ENCODE results near the gene CD81. TPM values are rescaled to one million over a fixed set of nuclear protein-coding genes. Genes with fewer than 3 reads are reported as not detected.

Gene CD81
- total RNA-seq, 1 donor from 2014 or later, result 746 TPM

DNA sequence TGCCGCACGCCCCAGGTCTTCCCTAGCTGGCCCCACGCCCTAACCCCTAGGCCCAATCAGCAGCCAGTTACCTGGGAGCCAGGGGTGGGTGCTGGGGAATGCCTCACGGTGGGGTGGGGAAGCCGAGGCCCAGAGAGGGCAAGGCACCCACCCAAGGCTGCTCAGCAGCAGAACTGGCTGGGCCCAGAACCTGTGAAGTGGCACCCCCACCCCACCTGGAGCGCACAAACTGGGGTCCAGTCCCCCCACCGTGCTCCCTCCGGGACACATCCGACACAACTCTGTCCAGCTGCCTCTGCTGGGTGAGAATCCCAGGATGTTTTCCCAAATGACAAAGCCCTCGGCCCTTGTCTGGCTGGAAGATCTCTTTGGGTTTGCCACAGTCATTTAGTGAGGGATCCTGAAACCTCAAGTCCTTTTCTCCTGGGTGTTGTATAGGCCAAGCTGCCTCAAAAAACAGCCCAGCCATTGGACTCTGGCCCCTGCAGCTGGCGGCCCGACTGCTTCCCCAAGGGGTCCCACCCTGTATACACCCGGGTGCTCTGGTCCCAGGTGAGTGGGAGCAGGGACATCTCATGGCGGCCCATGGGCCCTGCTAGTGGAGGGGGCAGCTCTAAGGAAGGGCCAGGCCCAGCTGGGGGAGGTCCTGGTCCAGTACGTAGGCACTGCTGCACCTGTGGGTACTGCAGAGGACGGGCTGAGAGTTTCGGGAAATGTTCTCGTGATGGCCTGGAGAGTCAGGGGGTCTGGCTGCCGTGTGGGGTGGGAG lies 44.3 kb downstream of the CD81 start:
- no peak for DNase-seq (ENCODE audit: low spot score)

DNA sequence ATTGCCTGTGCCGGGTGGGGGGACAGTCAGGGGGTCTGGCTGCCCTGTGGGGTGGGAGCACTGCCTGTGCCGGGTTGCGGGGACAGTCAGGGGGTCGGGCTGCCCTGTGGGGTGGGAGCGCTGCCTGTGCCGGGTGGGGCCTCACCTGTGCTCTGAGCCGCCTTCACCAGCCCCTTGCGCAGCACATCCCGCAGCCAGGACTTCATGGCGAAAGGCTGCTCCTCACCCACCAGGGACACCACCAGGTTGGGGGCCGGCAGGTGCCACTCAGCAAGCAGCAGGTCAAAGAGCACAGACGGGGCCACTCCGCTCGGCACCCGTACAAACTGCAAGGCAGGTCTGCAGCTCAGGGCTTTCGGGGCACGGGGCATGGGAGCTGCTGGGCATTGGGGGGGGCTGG lies 44.9 kb downstream of the CD81 start:
- no peak for DNase-seq (ENCODE audit: low spot score)

- no peak for DNase-seq (ENCODE audit: low spot score)
Observed at GRCh38 chr11:2422461-2423156, 45.5 kb downstream of the CD81 start.

GRCh38 chr11:2423157-2424025 lies 46.3 kb downstream of the CD81 start:
- no peak for DNase-seq (ENCODE audit: low spot score)

DNA sequence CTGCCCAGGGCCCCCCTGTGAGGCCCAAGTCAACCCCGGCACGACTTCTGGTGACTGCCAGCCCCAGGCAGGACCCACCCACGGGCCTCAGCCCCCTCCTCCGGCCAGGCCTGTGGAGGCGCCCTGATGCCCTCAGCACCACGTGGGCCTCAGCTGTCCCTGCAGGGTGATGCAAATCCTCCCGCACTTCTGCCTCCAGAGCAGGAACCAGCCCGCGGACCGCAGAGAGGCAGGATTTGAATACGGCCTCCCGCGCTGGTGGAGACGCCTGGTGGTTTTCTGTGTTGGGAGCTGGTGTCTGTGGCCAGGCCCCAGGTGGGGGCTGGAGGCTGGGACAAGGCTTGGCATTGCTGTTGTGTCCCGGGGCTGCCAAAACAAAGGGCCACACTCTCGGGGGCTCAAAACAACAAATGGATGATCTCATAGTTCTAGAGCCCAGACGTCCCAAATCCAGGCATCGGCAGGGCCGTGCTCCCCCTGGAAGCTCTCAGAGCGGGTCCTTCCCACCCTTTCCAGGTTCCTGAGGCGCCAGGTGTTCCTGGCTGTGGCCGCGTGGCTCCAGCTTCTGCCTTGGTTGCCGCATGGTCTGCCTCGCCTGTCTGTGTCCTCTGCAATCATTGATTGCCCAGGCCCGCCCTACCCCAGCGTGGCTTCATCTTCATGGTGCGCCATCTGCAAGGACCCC lies 47.8 kb downstream of the CD81 start:
- no peak for DNase-seq (ENCODE audit: low spot score)

DNA sequence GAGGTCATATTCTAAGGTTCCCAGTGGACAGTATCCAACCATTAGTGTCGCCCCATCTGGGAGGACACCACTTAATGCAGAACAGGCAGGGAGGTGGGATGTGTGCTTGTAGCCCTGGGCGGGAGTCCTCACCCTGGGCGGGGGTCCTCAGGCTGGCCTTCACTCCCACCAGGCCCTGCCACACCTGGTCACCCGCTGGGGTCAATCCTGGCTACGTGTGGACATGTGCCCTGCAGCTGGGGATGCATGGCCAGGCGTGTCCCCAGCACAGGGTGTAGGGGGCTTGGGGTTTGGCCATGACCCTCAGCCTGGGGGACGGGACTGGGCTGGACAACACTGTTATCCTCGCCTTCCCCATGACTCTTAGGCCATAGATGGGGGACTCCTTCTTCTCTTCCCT lies 48.4 kb downstream of the CD81 start:
- DNase-seq (ENCODE audit: low spot score), result no peak

DNA sequence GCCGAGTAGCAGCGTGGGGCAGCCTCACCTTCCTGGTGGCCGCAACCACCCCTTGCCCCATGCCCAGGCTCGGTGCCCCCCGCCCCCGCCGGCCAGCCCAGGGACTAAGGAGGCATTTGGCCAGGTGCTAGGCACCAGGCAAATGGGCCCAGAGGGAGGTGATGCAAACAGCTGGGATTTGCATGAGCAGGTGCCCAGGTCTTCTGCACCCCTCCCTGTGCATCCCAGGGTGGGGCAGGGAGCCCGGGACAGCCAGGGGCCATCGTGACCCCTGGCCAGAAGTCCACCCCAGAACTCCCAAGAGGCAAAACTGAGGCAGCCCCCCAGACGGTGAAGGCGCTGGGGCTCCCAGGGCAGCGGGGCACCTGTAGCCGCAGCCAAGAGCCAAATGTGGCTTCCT lies 49.1 kb downstream of the CD81 start:
- no peak for DNase-seq (ENCODE audit: low spot score)

DNA sequence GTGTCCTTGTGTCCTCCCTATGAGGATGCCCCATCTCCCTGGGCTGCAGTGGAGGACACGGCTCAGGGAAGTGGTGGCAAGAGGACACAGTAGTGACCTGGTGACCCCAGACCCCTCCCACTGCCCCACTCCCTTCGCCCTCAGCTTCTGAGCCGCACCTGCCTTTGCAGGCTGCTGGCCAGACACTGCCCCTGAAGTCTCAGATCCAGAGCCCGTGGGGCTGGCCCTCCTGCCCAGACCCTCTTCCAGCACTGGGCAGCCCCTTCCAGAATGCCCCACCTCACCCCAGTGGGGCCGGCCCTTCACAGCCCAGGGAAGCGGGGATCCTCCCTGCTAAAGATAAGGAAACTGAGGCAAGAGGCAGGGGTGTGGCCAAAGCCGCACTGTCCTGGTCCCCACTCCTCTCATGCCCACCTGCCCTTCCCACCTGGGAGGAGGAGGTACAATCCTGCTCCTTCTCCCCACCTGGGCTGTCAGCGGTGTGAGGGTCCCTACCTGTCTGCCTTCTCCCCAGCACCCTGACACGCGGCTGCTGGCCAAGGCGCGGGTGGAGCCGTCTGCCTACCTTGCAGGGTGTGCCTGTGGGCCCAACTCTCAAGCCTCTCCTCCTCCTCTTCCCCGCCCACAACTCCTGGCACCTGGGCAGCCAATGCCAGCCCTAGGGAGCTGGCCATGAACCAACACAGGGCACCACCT lies 49.9 kb downstream of the CD81 start:
- DNase-seq (ENCODE audit: low spot score), result peak; percentile 52

- DNase-seq (ENCODE audit: low spot score), result no peak
Observed at GRCh38 chr11:2427721-2428321, 50.7 kb downstream of the CD81 start.

- peak; percentile 83 for DNase-seq (ENCODE audit: low spot score)
Observed at GRCh38 chr11:2428322-2428795, 51.2 kb downstream of the CD81 start.

DNA sequence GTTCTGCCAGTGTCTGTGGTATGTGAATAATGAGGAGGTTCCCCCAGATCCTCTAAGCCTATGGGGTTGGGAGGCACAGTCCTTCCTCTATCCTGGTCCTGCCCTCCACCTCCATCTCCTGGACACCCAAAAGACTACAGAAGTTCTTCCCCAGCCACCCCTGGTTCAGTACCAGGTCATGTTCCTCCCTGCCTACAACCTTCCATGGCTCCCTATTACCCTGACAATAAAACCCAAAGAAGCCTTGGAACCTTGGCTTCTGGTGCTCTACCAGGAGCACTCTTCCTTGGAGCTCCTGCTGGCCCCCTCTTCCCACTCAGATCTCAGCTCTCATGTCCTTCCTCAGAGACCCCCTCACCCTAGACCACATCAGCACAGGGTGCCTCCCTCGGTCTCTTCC lies 54.3 kb downstream of the CD81 start:
- DNase-seq (ENCODE audit: low spot score), result no peak

- DNase-seq (ENCODE audit: low spot score), result no peak
Observed at GRCh38 chr11:2432171-2432621, 55.1 kb downstream of the CD81 start.

DNA sequence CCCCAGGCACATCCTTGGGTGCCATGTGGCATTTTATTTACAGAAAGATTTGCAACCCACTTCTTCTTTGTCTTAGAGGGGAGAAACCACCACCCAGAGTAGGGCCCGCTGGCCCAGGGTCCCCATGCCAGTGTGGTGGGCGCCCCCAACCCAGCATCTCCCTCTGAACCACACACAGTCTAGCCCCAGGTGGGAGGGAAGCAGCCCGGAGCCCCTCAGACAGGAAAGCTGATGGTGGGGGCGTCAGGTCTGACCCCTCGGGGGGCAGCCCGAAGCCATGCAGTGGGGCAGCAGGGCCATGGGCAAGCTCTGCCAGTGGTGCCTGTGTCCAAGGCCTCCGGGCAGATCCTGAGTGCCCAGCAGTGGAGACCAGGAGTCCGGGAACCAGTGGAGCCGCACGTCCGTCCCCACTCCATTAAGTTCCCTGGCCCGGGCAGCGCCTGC lies 55.5 kb downstream of the CD81 start:
- DNase-seq (ENCODE audit: low spot score), result no peak

GRCh38 chr11:2433106-2433925 lies 56.2 kb downstream of the CD81 start:
- no peak for DNase-seq (ENCODE audit: low spot score)

GRCh38 chr11:2434008-2434407 lies 56.9 kb downstream of the CD81 start:
- DNase-seq (ENCODE audit: low spot score), result no peak

DNA sequence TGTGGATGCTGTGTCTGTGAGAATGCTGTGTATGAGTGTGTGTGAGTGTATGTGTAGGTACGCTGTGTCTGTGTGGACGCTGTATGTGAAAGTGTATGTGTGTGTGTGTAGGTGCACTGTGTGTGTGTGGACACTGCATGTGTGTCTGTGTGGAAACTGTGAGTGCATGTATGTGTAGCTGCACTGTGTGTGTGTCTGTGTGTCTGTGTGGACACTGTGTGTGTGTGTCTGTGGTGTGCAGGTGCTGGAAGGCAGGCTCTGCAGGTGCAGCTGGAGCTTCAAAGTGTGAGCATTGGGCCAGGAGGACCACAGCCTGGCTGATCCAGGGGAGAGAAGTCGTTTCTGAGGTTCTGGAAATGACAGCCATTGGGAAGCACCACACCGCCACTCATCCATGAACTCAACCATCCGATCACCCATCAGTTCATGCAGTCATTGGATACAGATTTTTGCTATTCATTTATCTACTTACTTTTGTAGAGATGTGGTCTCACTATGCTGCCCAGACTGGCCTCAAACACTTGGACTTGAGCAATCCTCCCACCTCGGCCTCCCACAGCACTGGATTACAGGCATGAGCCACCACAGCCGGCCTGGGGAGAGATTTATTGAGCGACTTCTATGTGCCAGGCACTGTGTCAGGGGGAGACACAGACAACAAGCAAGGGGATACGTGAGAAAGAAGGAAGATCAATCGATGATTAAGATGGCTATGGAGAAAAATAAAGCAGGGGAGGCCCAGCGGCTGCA lies 57.6 kb downstream of the CD81 start:
- DNase-seq (ENCODE audit: low spot score), result no peak

- no peak for DNase-seq (ENCODE audit: low spot score)
Observed at GRCh38 chr11:2435288-2436012, 58.3 kb downstream of the CD81 start.

- no peak for DNase-seq (ENCODE audit: low spot score)
Observed at GRCh38 chr11:2436013-2436520, 59.0 kb downstream of the CD81 start.

All from mucosa of gallbladder (tissue), 1 donor.